ENCODE measurements around the gene MED1.
"Not testable (repeated sequence)": the region's sequence is repeated elsewhere in the genome, so short reads cannot be mapped to it uniquely, and the experiment has no call there.

MED1 gene

GRCh38 chr17:39486242-39486641 lies 35.2 kb upstream of the MED1 start:
- peak overlapping the region; percentile 96 for H3K27ac ChIP-seq (ENCODE audit: low read length)
- peaks cover 71% of the 10 kb centered on the region for H3K4me1 ChIP-seq (ENCODE audit: low read length)
- peaks cover 28% of the 10 kb centered on the region for H3K36me3 ChIP-seq (replicated peaks; ENCODE audit: low read depth, low read length)
- H3K27me3 ChIP-seq (ENCODE audit: low read depth, low read length) = no peaks in the 10 kb centered on the region
- H3K9me3 ChIP-seq (ENCODE audit: insufficient read depth, low read length) = no peaks in the 10 kb centered on the region
- TF ChIP-seq CTCF (IDR thresholded peaks at IDR 0.05; ENCODE audit: low read depth, low read length) = no peak
- no peak for TF ChIP-seq EZH2phosphoT487 (IDR thresholded peaks at IDR 0.05; ENCODE audit: low read depth)
- H3K9ac ChIP-seq (ENCODE audit: low read length) = peak overlapping the region; percentile 16; the same call in 1 of the 2 replicates
- H4K20me1 ChIP-seq (ENCODE audit: insufficient read depth, low read length) = no peaks in the 10 kb centered on the region
- H3K4me2 ChIP-seq (ENCODE audit: low read length) = peak overlapping the region; percentile 54
- H2AFZ ChIP-seq (ENCODE audit: low read depth, low read length) = no peak overlapping the region
- H3K79me2 ChIP-seq (ENCODE audit: low read length) = peaks cover 69% of the 10 kb centered on the region
- peak overlapping the region; percentile 26; the same call in 1 of the 2 replicates for H3K4me3 ChIP-seq (ENCODE audit: low read length)

- peak overlapping the region; percentile 54; the same call in 1 of the 2 replicates for H3K4me2 ChIP-seq (ENCODE audit: low read length)
These were observed 34.5 kb upstream of the MED1 start for GRCh38 chr17:39485555-39485954.

GRCh38 chr17:39484178-39484577 lies 33.1 kb upstream of the MED1 start:
- H3K4me1 ChIP-seq (ENCODE audit: low read length) = peaks cover 70% of the 10 kb centered on the region
- peaks cover 82% of the 10 kb centered on the region for H3K79me2 ChIP-seq (ENCODE audit: low read length)

More at GRCh38 chr17:39485555-39485954, 34.5 kb upstream of the MED1 start:
- no peak overlapping the region for H3K4me3 ChIP-seq (ENCODE audit: low read length)
- H3K4me1 ChIP-seq (ENCODE audit: low read length) = peaks cover 70% of the 10 kb centered on the region
- H3K9ac ChIP-seq (ENCODE audit: low read length) = no peak overlapping the region
- H3K27ac ChIP-seq (ENCODE audit: low read length) = peak overlapping the region; percentile 96
- H3K9me3 ChIP-seq (ENCODE audit: insufficient read depth, low read length) = no peaks in the 10 kb centered on the region
- no peaks in the 10 kb centered on the region for H3K27me3 ChIP-seq (ENCODE audit: low read depth, low read length)
- H2AFZ ChIP-seq (ENCODE audit: low read depth, low read length) = no peak overlapping the region
- no peak for TF ChIP-seq CTCF (IDR thresholded peaks at IDR 0.05; ENCODE audit: low read depth, low read length)
- no peak for TF ChIP-seq EZH2phosphoT487 (IDR thresholded peaks at IDR 0.05; ENCODE audit: low read depth)
- H3K79me2 ChIP-seq (ENCODE audit: low read length) = peaks cover 73% of the 10 kb centered on the region
- peaks cover 21% of the 10 kb centered on the region for H3K36me3 ChIP-seq (replicated peaks; ENCODE audit: low read depth, low read length)
- no peaks in the 10 kb centered on the region for H4K20me1 ChIP-seq (ENCODE audit: insufficient read depth, low read length)

GRCh38 chr17:39483506-39483905 lies 32.4 kb upstream of the MED1 start:
- H3K36me3 ChIP-seq (replicated peaks; ENCODE audit: low read depth, low read length) = peaks cover 22% of the 10 kb centered on the region
- H2AFZ ChIP-seq (ENCODE audit: low read depth, low read length) = no peak overlapping the region
- no peak overlapping the region for H3K4me3 ChIP-seq (ENCODE audit: low read length)
- no peak for TF ChIP-seq EZH2phosphoT487 (IDR thresholded peaks at IDR 0.05; ENCODE audit: low read depth)
- no peak for TF ChIP-seq CTCF (IDR thresholded peaks at IDR 0.05; ENCODE audit: low read depth, low read length)
- no peak overlapping the region for H3K4me2 ChIP-seq (ENCODE audit: low read length)
- no peaks in the 10 kb centered on the region for H3K9me3 ChIP-seq (ENCODE audit: insufficient read depth, low read length)
- H3K4me1 ChIP-seq (ENCODE audit: low read length) = peaks cover 63% of the 10 kb centered on the region
- peaks cover 80% of the 10 kb centered on the region for H3K79me2 ChIP-seq (ENCODE audit: low read length)
- H3K9ac ChIP-seq (ENCODE audit: low read length) = no peak overlapping the region
- H4K20me1 ChIP-seq (ENCODE audit: insufficient read depth, low read length) = no peaks in the 10 kb centered on the region; the same call in 1 of the 2 replicates
- no peaks in the 10 kb centered on the region for H3K27me3 ChIP-seq (ENCODE audit: low read depth, low read length)
- peak overlapping the region; percentile 96 for H3K27ac ChIP-seq (ENCODE audit: low read length)

More at GRCh38 chr17:39484178-39484577, 33.1 kb upstream of the MED1 start:
- Histone ChIP-seq H2AFZ (ENCODE audit: low read depth, low read length) (no peak overlapping the region), H3K9me3 (ENCODE audit: insufficient read depth, low read length) (no peaks in the 10 kb centered on the region), H3K36me3 (replicated peaks; ENCODE audit: low read depth, low read length) (peaks cover 21% of the 10 kb centered on the region), H3K4me3 (ENCODE audit: low read length) (peak overlapping the region; percentile 45), H3K9ac (ENCODE audit: low read length) (peak overlapping the region; percentile 52), H3K27me3 (ENCODE audit: low read depth, low read length) (no peaks in the 10 kb centered on the region), H3K4me2 (ENCODE audit: low read length) (peak overlapping the region; percentile 71), H4K20me1 (ENCODE audit: insufficient read depth, low read length) (no peaks in the 10 kb centered on the region; the same call in 1 of the 2 replicates), H3K27ac (ENCODE audit: low read length) (peak overlapping the region; percentile 96)
- no peak for TF ChIP-seq EZH2phosphoT487 (IDR thresholded peaks at IDR 0.05; ENCODE audit: low read depth)
- no peak for TF ChIP-seq CTCF (IDR thresholded peaks at IDR 0.05; ENCODE audit: low read depth, low read length)

- not testable (repeated sequence) for H3K9ac ChIP-seq (ENCODE audit: low read length); H3K4me3 ChIP-seq (ENCODE audit: low read length); H3K27ac ChIP-seq (ENCODE audit: low read length); H3K9me3 ChIP-seq (ENCODE audit: insufficient read depth, low read length); H3K4me2 ChIP-seq (ENCODE audit: low read length); H4K20me1 ChIP-seq (ENCODE audit: insufficient read depth, low read length); H2AFZ ChIP-seq (ENCODE audit: low read depth, low read length); H3K27me3 ChIP-seq (ENCODE audit: low read depth, low read length)
- Histone ChIP-seq H3K79me2 (ENCODE audit: low read length) (peaks cover 72% of the 10 kb centered on the region), H3K4me1 (ENCODE audit: low read length) (peaks cover 25% of the 10 kb centered on the region), H3K36me3 (replicated peaks; ENCODE audit: low read depth, low read length) (peaks cover 15% of the 10 kb centered on the region)
These were observed 28.6 kb upstream of the MED1 start for GRCh38 chr17:39479631-39480030.
